Measurements from ENCODE around the gene F10. TPM values are rescaled to one million over a fixed set of nuclear protein-coding genes. Genes with fewer than 3 reads are reported as not detected.

Gene F10
- total and polyA plus RNA-seq, 2 of the 13 experiments (the other 11 are each of a cell fraction or from before 2014, with no cell fraction given), result 58.4 to 237 TPM

DNA sequence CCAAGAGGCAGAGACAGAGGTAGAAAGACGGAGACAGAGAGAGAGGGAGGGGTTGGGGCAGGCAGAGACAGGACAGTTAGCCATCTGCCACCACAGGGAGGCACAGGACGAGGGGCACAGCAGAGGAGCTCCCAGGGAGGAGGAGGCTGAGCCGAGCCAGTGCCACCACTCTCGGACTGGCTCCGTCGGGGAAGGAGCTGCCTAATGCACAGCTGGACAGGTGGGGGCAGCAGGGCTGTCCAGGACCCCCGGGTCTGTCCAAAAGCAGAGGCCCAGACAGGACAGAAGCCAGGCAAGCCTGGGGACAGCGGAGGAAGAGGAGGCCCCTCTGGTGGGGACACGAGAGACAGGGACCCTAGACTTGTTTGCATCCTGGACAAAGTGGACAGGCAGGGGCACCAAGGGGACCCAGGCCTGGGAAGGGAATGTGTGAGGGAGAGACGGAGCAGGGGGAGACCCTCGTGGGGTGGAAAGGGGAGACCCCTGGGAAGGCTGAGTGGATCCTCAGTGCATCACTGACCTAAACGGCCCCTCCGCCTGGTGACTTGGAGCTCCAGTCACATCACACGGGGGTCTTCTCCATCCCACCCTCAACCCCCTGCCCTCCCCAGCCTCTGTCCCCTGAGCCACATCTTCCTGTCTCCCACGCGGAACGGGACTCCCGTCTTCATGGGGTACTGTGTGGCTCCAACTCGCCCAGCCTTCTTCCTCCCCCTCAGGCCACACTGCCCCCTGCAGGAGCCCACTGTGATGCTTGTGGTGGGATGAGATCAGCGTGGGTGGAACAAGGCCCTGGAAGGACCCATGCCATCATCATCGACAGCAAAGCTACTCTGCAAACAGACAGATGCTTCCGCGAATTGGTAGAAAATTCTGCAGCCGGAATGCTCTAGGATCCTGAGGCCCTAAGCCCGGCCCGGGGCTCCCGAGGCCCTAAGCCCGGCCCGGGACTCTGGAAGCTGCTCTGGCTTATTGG is 915 bp downstream of the F10 start (continued):
- no peak for TF ChIP-seq SYNCRIP (IDR thresholded peaks at IDR 0.05; ENCODE audit: insufficient read depth, low read depth, low read length)
- no peak for TF ChIP-seq ZFP36 (IDR thresholded peaks at IDR 0.05; ENCODE audit: borderline replicate concordance, low read depth, low read length, partially characterized antibody)
- no peak for TF ChIP-seq ZNF224 (CRISPR knock-in tag; IDR thresholded peaks at IDR 0.05)
- no peak for TF ChIP-seq KMT2A (CRISPR knock-in tag; IDR thresholded peaks at IDR 0.05)
- no peak; the same call in 1 of the 2 replicates for TF ChIP-seq TBX2 (CRISPR knock-in tag; IDR thresholded peaks at IDR 0.05; ENCODE audit: borderline replicate concordance)
- TF ChIP-seq, protein P1, sequence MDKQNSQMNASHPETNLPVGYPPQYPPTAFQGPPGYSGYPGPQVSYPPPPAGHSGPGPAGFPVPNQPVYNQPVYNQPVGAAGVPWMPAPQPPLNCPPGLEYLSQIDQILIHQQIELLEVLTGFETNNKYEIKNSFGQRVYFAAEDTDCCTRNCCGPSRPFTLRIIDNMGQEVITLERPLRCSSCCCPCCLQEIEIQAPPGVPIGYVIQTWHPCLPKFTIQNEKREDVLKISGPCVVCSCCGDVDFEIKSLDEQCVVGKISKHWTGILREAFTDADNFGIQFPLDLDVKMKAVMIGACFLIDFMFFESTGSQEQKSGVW (CRISPR knock-in tag; IDR thresholded peaks at IDR 0.05; ENCODE audit: borderline replicate concordance), result no peak
- TF ChIP-seq, protein P2, sequence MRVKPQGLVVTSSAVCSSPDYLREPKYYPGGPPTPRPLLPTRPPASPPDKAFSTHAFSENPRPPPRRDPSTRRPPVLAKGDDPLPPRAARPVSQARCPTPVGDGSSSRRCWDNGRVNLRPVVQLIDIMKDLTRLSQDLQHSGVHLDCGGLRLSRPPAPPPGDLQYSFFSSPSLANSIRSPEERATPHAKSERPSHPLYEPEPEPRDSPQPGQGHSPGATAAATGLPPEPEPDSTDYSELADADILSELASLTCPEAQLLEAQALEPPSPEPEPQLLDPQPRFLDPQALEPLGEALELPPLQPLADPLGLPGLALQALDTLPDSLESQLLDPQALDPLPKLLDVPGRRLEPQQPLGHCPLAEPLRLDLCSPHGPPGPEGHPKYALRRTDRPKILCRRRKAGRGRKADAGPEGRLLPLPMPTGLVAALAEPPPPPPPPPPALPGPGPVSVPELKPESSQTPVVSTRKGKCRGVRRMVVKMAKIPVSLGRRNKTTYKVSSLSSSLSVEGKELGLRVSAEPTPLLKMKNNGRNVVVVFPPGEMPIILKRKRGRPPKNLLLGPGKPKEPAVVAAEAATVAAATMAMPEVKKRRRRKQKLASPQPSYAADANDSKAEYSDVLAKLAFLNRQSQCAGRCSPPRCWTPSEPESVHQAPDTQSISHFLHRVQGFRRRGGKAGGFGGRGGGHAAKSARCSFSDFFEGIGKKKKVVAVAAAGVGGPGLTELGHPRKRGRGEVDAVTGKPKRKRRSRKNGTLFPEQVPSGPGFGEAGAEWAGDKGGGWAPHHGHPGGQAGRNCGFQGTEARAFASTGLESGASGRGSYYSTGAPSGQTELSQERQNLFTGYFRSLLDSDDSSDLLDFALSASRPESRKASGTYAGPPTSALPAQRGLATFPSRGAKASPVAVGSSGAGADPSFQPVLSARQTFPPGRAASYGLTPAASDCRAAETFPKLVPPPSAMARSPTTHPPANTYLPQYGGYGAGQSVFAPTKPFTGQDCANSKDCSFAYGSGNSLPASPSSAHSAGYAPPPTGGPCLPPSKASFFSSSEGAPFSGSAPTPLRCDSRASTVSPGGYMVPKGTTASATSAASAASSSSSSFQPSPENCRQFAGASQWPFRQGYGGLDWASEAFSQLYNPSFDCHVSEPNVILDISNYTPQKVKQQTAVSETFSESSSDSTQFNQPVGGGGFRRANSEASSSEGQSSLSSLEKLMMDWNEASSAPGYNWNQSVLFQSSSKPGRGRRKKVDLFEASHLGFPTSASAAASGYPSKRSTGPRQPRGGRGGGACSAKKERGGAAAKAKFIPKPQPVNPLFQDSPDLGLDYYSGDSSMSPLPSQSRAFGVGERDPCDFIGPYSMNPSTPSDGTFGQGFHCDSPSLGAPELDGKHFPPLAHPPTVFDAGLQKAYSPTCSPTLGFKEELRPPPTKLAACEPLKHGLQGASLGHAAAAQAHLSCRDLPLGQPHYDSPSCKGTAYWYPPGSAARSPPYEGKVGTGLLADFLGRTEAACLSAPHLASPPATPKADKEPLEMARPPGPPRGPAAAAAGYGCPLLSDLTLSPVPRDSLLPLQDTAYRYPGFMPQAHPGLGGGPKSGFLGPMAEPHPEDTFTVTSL (CRISPR knock-in tag; IDR thresholded peaks at IDR 0.05; ENCODE audit: borderline replicate concordance), result no peak
- no peak for TF ChIP-seq IRX3 (CRISPR knock-in tag; IDR thresholded peaks at IDR 0.05; ENCODE audit: borderline replicate concordance, low read depth)
- no peak for TF ChIP-seq ZNF274 (CRISPR knock-in tag; IDR thresholded peaks at IDR 0.05)
- TF ChIP-seq SUZ12 (IDR thresholded peaks at IDR 0.05; ENCODE audit: low read depth, low read length), result no peak
- no peak for TF ChIP-seq SSRP1 (CRISPR knock-in tag; IDR thresholded peaks at IDR 0.05)
- TF ChIP-seq RARG (CRISPR knock-in tag; IDR thresholded peaks at IDR 0.05; ENCODE audit: low read depth), result no peak
- TF ChIP-seq, protein P3, sequence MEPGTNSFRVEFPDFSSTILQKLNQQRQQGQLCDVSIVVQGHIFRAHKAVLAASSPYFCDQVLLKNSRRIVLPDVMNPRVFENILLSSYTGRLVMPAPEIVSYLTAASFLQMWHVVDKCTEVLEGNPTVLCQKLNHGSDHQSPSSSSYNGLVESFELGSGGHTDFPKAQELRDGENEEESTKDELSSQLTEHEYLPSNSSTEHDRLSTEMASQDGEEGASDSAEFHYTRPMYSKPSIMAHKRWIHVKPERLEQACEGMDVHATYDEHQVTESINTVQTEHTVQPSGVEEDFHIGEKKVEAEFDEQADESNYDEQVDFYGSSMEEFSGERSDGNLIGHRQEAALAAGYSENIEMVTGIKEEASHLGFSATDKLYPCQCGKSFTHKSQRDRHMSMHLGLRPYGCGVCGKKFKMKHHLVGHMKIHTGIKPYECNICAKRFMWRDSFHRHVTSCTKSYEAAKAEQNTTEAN (CRISPR knock-in tag; conservative IDR thresholded peaks at IDR 0.05), result no peak
- TF ChIP-seq, protein P4, sequence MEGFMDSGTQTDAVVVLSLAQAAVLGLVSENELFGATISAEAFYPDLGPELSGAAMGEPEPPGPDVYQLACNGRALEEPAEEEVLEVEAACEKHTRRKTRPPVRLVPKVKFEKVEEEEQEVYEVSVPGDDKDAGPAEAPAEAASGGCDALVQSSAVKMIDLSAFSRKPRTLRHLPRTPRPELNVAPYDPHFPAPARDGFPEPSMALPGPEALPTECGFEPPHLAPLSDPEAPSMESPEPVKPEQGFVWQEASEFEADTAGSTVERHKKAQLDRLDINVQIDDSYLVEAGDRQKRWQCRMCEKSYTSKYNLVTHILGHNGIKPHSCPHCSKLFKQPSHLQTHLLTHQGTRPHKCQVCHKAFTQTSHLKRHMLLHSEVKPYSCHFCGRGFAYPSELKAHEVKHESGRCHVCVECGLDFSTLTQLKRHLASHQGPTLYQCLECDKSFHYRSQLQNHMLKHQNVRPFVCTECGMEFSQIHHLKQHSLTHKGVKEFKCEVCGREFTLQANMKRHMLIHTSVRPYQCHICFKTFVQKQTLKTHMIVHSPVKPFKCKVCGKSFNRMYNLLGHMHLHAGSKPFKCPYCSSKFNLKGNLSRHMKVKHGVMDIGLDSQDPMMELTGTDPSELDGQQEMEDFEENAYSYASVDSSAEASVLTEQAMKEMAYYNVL (CRISPR knock-in tag; IDR thresholded peaks at IDR 0.05; ENCODE audit: borderline replicate concordance), result no peak
- no peak for TF ChIP-seq NKX3-1 (CRISPR knock-in tag; IDR thresholded peaks at IDR 0.05)
- no peak for TF ChIP-seq ZNF552 (CRISPR knock-in tag; IDR thresholded peaks at IDR 0.05; ENCODE audit: borderline replicate concordance)
- TF ChIP-seq ETV5 (CRISPR knock-in tag; IDR thresholded peaks at IDR 0.05; ENCODE audit: borderline replicate concordance), result no peak
